SIG-M5 treated with dmso at 0.1 percent for 504 hours (cell line): ENCODE measurements around the gene SH3PXD2B.
"Not testable (repeated sequence)": the region's sequence is repeated elsewhere in the genome, so short reads cannot be mapped to it uniquely, and the experiment has no call there.

Experiments
- DNase-seq: peaks from one replicate; lab custom pipeline; 2025; ENCODE audit not compliant: unreplicated experiment; lab: John Stamatoyannopoulos, UW

SH3PXD2B gene

GRCh38 chr5:172373680-172374079 is 80.6 kb downstream of the SH3PXD2B start:
- DNase-seq, result no peak

GRCh38 chr5:172371684-172372083 is 82.6 kb downstream of the SH3PXD2B start:
- no peak for DNase-seq

GRCh38 chr5:172370648-172371545 is 83.4 kb downstream of the SH3PXD2B start:
- DNase-seq, result peak; percentile 23

GRCh38 chr5:172370237-172370640 is 84.1 kb downstream of the SH3PXD2B start:
- DNase-seq, result no peak

GRCh38 chr5:172368699-172369098 is 85.6 kb downstream of the SH3PXD2B start:
- not testable (repeated sequence) for DNase-seq

- no peak for DNase-seq
Observed at GRCh38 chr5:172365948-172366608, 88.2 kb downstream of the SH3PXD2B start.

- peak; percentile 18 for DNase-seq
Observed at GRCh38 chr5:172364773-172365172, 89.6 kb downstream of the SH3PXD2B start.

- DNase-seq, result no peak
Observed at GRCh38 chr5:172362755-172363154, 91.6 kb downstream of the SH3PXD2B start.

- DNase-seq, result peak; percentile 94
Observed at GRCh38 chr5:172361566-172362238, 92.6 kb downstream of the SH3PXD2B start.

GRCh38 chr5:172358345-172358744 is 96.0 kb downstream of the SH3PXD2B start:
- no peak for DNase-seq

GRCh38 chr5:172356527-172356926 is 97.8 kb downstream of the SH3PXD2B start:
- DNase-seq, result no peak

- no peak for DNase-seq
Observed at GRCh38 chr5:172356047-172356446, 98.3 kb downstream of the SH3PXD2B start.

GRCh38 chr5:172353846-172354245 is 100.5 kb downstream of the SH3PXD2B start:
- no peak for DNase-seq

- no peak for DNase-seq
Observed at GRCh38 chr5:172353271-172353812, 101.0 kb downstream of the SH3PXD2B start.

- not testable (repeated sequence) for DNase-seq
Observed at GRCh38 chr5:172352526-172352925, 101.8 kb downstream of the SH3PXD2B start.

GRCh38 chr5:172351240-172351778 is 103.0 kb downstream of the SH3PXD2B start:
- no peak for DNase-seq

GRCh38 chr5:172350212-172351181 is 103.8 kb downstream of the SH3PXD2B start:
- DNase-seq, result no peak

- not testable (repeated sequence) for DNase-seq
Observed at GRCh38 chr5:172348733-172349132, 105.6 kb downstream of the SH3PXD2B start.

GRCh38 chr5:172348084-172348483 is 106.2 kb downstream of the SH3PXD2B start:
- no peak for DNase-seq

GRCh38 chr5:172347496-172348052 is 106.8 kb downstream of the SH3PXD2B start:
- no peak for DNase-seq
